Caki2 (cell line): ENCODE data around the gene TASP1. TPM values are rescaled to one million over a fixed set of nuclear protein-coding genes. Genes with fewer than 3 reads are reported as not detected.

Experiments used
- DNase-seq: peaks from one replicate; pipeline ENCODE4 v3.0.0-alpha.2; 2015; ENCODE audit warnings: low read depth
- in situ Hi-C: cut with HindIII; loops from 2 replicates; pipeline ENCODE4 v1.10.0; 2016; ENCODE audit warnings: low sequenced_read_pairs, low pct_unique_long_range_greater_than_20kb, mixed read lengths
- total RNA-seq: library from RNA; depleted of rRNA; stranded (reverse); fragments of >200 nt; shearing (Covaris generic); gene quantifications from 2 replicates; pipeline ENCODE4 v1.2.3, GENCODE V29; 2014; ENCODE audit warnings: low replicate concordance; rRNA removed

Gene TASP1
- total RNA-seq, 1 experiment from 2014 or later: 3.6 TPM

DNA sequence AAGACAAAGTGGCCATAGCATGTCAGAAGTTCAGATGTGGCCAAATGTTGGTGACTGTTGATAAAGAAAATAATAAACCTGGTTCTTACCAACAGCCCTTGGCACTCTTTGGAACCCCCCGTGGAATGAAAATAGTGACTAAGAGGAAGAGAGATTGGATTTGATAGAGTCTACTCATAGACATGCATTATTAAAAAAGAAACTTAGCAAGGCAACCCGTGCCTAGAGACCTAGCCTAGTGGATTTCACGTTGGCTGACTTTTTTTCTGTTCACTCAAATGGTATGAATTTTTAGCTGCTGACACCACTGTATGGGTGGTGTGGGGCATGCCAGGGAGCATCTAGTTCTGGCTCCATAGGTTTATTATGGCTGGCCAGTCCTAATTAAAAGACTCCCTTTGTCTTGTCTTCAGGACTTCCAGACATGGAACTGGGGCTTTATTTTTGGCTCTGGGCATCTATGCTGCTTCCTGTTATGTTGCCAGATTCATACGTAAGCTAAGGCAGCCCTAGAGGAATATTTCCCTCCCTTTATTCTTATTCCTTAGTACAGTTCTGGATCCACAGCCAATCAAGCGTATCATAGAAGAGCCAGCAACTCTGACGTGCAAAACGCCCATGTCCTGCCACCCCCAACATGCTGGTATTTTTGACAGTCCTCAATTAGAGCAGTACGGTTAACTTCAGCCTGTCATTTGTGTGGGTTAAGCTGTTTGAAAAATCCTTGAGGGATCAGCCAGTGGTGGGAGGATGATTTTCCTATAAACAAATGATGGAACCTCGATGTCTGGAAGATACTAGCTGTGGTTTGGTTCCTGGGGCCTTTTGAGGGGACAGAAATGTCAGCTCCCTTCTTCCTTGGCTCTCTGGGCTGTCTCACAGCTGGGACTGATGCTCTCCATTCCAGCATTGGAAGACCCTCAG is 290.2 kb downstream of the TASP1 start:
- no peak for DNase-seq
- in situ Hi-C loops: no loop called here

DNA sequence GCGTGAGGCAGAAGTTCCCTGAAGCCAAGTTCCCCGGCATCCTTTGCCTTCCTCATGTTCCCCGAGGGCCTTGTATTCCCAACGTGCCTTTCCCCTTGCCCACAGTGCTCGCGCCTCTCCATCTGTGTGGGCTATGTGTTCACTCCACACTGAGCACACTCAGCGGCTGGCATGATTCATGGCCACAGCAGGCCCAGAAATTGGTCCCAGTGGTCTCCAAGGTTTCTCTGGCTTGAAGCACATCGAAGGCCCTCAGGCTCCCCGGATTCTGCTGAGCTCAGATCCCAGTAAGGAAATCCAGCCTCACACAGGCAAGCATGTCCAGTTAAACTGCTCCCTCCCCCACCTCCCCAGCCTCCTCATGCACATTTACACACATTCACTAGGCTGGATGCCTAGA is 294.1 kb downstream of the TASP1 start:
- in situ Hi-C loops: no loop called here
- DNase-seq: no peak

DNA sequence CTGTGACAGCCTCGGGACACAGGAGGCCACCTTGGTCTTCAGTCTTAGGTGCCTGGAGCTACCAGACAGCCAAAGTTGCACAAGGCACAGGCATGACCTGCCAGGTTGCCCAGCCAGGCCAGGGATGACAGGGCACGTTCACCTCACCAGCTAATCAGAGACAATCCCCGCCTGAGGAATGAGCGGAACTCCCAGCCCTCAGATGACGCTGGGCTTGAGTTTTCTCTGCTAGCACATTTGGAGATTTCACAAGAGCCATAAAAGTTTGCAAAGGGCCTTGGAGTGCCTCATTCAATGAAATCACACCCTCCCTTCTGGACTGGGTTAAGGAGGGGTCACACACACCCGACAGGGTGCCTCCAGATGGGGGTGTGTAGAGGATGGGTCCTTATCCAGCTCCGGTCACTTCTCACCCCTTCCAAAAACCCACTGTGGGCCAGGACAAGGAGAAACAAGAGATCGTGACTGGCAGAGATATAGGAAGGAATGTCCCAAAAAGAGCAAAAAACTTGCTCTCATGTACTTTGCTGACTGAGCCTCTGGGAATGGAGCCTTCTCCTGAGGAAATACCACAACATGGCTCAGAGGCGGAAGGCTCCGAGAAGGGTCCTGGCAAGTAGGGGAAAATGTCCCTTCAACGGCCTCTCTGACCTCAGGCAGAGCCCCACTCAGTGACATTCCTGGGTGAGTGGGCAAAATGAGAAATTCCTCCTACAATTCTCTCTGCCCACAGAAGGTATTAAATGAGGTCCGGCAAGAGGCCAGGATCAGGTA is 296.1 kb downstream of the TASP1 start:
- in situ Hi-C loops: no loop called here
- DNase-seq: no peak

DNA sequence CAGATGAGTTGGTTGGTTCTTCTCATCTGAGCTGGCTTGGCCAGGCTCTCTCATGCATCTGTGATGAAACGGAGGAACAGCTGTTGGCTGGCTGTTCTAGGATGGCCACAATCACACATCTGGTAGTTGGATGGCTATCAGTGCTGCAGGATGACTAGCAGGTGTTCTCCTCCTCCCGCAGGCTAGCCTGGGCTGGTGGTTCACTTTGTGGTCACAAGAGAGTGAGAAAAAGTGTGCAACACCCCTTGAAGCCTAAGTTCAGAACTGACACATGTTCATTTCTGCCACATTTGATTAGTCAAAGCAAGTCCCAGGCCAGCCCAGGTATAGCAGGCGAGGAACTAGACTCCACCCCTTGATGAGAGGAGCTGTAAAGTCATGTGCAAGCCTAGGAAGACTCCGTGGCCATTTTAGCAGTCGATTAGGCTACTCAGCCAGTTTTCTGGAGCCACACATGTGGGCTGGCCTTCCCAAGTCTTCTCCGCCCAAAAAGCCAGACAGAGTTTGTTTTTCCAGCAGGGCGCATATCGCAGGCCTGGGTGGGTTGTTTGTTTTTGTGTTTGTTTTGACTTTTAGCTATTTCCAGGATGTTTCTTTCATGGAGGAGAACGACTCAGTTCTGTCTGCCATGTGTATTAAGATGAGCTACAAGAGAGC is 296.9 kb downstream of the TASP1 start:
- DNase-seq: no peak
- in situ Hi-C loops: no loop called here

DNA sequence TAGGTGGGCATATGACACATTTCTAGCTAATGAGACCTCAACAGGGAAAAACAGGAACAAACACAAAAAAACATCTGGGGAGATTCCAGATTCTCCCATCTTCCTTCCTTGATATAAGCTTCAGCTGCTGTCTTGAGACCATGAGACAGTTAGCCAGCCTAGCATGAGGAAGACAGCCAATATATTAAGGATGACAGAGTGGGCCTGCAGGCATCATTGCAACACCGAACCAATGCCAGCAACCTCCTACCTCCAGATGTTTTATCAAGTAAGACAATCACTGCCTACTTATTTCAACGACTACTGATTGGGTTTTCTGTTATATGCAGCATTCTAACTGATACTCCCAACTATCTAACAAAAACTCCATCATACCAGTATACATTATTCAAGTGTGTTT is 298.6 kb downstream of the TASP1 start:
- in situ Hi-C loops: no loop called here
- no peak for DNase-seq

Other genes with a start within 250 kb of the TASP1 start
- 5.3 and 8.9 TPM in 2 replicates for gene ESF1, start 146.0 kb upstream of the TASP1 start, total RNA-seq
- 13.1 and 49.7 TPM in 2 replicates for gene NDUFAF5, start 146.1 kb upstream of the TASP1 start, total RNA-seq